ENCODE measurements around the gene PRSS57. TPM values are rescaled to one million over a fixed set of nuclear protein-coding genes. Genes with fewer than 3 reads are reported as not detected.

PRSS57 gene
- total and polyA plus RNA-seq, 2 experiments from 2014 or later = not detected

DNA sequence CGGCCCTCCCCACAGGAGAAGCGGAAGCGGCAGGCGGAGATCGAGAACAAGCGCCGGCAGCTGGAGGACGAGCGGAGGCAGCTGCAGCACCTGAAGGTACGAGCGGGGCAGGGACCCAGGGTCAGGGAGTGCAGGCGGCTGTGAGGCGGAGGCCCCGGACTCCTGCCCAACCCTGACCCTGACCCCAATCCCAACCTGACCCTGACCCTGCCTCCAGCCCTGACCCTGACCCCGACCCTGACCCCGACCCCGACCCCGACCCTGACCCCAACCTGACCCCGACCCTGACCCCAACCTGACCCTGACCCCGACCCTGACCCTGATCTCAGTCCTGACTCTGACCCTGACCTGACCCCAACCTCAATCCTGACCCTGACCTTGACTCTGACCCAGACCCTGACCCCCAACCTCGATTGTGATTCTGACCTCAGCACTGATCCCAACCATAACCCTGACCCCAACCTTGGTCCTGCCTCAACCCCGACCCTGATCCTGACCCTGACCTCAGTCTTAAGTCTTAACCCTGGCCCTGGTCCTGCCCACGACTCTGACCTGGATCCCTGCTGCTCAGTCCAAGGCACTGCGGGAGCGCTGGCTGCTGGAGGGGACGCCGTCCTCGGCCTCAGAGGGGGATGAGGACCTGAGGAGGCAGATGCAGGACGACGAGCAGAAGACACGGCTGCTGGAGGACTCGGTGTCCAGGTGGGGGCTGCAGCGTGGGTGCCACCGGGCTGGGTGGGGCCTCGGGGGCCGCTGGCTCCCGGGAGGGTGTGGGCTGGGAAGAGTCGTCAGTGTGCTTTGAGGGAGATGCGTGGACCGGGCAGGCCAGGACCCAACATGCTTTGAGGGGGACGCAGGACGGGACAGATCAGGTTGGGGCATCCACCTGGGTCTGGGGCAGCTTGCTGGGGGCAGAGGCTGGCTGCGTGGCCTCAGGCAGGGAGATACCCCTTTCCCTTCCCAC, 32.0 kb upstream of the PRSS57 start:
- TF ChIP-seq, protein P1, sequence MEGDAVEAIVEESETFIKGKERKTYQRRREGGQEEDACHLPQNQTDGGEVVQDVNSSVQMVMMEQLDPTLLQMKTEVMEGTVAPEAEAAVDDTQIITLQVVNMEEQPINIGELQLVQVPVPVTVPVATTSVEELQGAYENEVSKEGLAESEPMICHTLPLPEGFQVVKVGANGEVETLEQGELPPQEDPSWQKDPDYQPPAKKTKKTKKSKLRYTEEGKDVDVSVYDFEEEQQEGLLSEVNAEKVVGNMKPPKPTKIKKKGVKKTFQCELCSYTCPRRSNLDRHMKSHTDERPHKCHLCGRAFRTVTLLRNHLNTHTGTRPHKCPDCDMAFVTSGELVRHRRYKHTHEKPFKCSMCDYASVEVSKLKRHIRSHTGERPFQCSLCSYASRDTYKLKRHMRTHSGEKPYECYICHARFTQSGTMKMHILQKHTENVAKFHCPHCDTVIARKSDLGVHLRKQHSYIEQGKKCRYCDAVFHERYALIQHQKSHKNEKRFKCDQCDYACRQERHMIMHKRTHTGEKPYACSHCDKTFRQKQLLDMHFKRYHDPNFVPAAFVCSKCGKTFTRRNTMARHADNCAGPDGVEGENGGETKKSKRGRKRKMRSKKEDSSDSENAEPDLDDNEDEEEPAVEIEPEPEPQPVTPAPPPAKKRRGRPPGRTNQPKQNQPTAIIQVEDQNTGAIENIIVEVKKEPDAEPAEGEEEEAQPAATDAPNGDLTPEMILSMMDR (IDR thresholded peaks at IDR 0.05; ENCODE audit: low read depth, low read length) = no peak
- Histone ChIP-seq H3K4me1 (ENCODE audit: low read depth) (no peaks in the 10 kb centered on the region), H3K4me3 (no peak overlapping the region), H3K27ac (no peak overlapping the region), H3K27me3 (no peaks in the 10 kb centered on the region), H3K9me3 (ENCODE audit: low read depth) (no peaks in the 10 kb centered on the region), H3K36me3 (no peaks in the 10 kb centered on the region)
- no peak for DNase-seq (ENCODE audit: low read depth in 1 of 2, low spot score in 1 of 2)

DNA sequence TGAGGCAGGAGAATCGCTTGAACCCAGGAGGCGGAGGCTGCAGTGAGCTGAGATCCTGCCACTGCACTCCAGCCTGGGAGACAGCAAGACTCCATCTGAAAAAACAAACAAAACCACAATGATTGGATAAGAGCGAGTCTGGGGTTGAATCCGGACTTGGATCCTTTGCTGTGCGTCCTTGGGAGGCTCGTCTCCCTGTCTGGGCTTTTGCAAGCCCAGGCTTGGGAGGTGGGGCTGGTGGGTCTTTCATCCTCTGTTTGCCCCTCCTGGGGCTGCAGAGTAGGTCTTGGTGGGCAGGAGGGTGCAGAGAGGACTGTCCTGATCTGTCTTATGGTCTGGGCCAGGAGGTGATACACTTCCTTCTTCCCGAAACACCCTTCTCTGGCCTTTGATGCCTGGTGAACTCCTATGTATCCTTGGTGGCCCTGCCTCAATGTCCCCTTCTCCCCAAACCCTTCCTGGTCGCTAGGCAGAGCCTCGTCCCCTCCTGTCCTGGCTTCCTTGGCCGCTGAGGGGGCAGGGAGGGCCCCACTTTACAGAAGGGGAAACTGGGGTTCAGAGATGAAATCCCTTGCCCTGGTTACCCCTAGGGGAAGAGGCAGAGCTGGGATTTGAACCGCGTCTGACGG, 30.3 kb upstream of the PRSS57 start:
- Histone ChIP-seq H3K27me3 (no peaks in the 10 kb centered on the region), H3K9me3 (ENCODE audit: low read depth) (no peaks in the 10 kb centered on the region), H3K27ac (no peak overlapping the region), H3K4me1 (ENCODE audit: low read depth) (no peaks in the 10 kb centered on the region), H3K36me3 (no peaks in the 10 kb centered on the region), H3K4me3 (no peak overlapping the region)
- TF ChIP-seq, protein P1 (IDR thresholded peaks at IDR 0.05; ENCODE audit: low read depth, low read length) = no peak
- DNase-seq (ENCODE audit: low read depth in 1 of 2, low spot score in 1 of 2) = no peak

DNA sequence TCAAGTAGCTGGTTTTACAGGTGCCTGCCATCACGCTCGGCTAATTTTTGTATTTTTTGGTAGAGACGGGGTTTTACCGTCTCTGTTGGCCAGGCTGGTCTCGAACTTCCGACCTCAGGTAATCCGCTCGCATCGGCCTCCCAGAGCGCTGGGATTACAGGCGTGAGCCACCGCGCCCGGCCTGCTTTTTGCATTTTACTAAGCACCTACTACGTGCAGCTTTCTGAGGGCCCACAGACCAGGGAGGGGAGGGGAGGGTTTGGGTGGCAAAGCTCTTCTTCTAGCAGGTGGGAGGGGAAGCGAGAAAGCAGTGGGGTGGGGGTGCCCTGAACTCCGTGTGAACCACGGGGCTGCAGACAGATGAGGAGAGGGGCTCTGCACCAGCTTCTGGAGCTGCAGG, 28.5 kb upstream of the PRSS57 start:
- H3K36me3 ChIP-seq = no peaks in the 10 kb centered on the region
- H3K4me1 ChIP-seq (ENCODE audit: low read depth) = no peaks in the 10 kb centered on the region
- DNase-seq (ENCODE audit: low read depth in 1 of 2, low spot score in 1 of 2) = no peak
- H3K4me3 ChIP-seq = no peak overlapping the region
- H3K27me3 ChIP-seq = no peaks in the 10 kb centered on the region
- TF ChIP-seq, protein P1 (IDR thresholded peaks at IDR 0.05; ENCODE audit: low read depth, low read length) = no peak
- no peak overlapping the region for H3K27ac ChIP-seq
- no peaks in the 10 kb centered on the region for H3K9me3 ChIP-seq (ENCODE audit: low read depth)

- Histone ChIP-seq H3K27ac (no peak overlapping the region), H3K27me3 (no peaks in the 10 kb centered on the region), H3K36me3 (no peaks in the 10 kb centered on the region), H3K4me1 (ENCODE audit: low read depth) (no peaks in the 10 kb centered on the region), H3K9me3 (ENCODE audit: low read depth) (no peaks in the 10 kb centered on the region), H3K4me3 (no peak overlapping the region)
- TF ChIP-seq, protein P1 (IDR thresholded peaks at IDR 0.05; ENCODE audit: low read depth, low read length) = no peak
- DNase-seq (ENCODE audit: low read depth in 1 of 2, low spot score in 1 of 2) = no peak
Observed at GRCh38 chr19:723247-723646, 28.0 kb upstream of the PRSS57 start.

- Histone ChIP-seq H3K27me3 (no peaks in the 10 kb centered on the region), H3K4me1 (ENCODE audit: low read depth) (no peaks in the 10 kb centered on the region), H3K9me3 (ENCODE audit: low read depth) (no peaks in the 10 kb centered on the region), H3K27ac (no peak overlapping the region), H3K36me3 (no peaks in the 10 kb centered on the region), H3K4me3 (no peak overlapping the region)
- TF ChIP-seq, protein P1 (IDR thresholded peaks at IDR 0.05; ENCODE audit: low read depth, low read length) = no peak
- DNase-seq (ENCODE audit: low read depth in 1 of 2, low spot score in 1 of 2) = no peak
Observed at GRCh38 chr19:722553-723101, 27.4 kb upstream of the PRSS57 start.
